Neural cell (in vitro differentiated cells): ENCODE data around the gene DCC. TPM values are rescaled to one million over a fixed set of nuclear protein-coding genes. Genes with fewer than 3 reads are reported as not detected.

Experiments used
- H2AFZ ChIP-seq: fragments of 200-600, 300-800 bp; sonication (generic), shearing (Covaris generic); 2 replicates; pipeline ENCODE4 v1.6.0; 2014; ENCODE audit warnings: low read depth, mild to moderate bottlenecking, antibody characterized with exemption, low read length, moderate library complexity
- H3F3A ChIP-seq: fragments of 200-600 bp; shearing (Covaris generic); 2 replicates; pipeline ENCODE4 v1.6.1; 2016; ENCODE audit warnings: mild to moderate bottlenecking, moderate library complexity, mixed read lengths, antibody characterized with exemption, low read length; ENCODE audit not compliant: insufficient read depth, poor library complexity, severe bottlenecking
- H3K27ac ChIP-seq: fragments of 200-600, 300-800 bp; sonication (generic), shearing (Covaris generic); 2 replicates; pipeline ENCODE4 v1.5.1; 2014; ENCODE audit warnings: mild to moderate bottlenecking, low read length, moderate library complexity
- H3K27me3 ChIP-seq: fragments of 300-800, 200-600 bp; sonication (generic), shearing (Covaris generic); 2 replicates; pipeline ENCODE4 v1.6.0; 2014; ENCODE audit warnings: mild to moderate bottlenecking, low read depth, low read length, moderate library complexity; ENCODE audit not compliant: insufficient read depth
- H3K36me3 ChIP-seq: fragments of 300-800, 200-600 bp; sonication (generic), shearing (Covaris generic); 2 replicates; pipeline ENCODE4 v1.5.1; 2014; ENCODE audit warnings: mild to moderate bottlenecking, antibody characterized with exemption, low read length, moderate library complexity; ENCODE audit not compliant: insufficient read depth
- H3K4me2 ChIP-seq: fragments of 300-800, 200-600 bp; sonication (generic), shearing (Covaris generic); 2 replicates; pipeline ENCODE4 v1.6.0; 2014; ENCODE audit warnings: mild to moderate bottlenecking, low read length
- H3K4me3 ChIP-seq: fragments of 300-800, 200-600 bp; sonication (generic), shearing (Covaris generic); 2 replicates; pipeline ENCODE4 v1.5.1; 2014; ENCODE audit warnings: mild to moderate bottlenecking, low read length, moderate library complexity
- H3K79me2 ChIP-seq: fragments of 200-600 bp; shearing (Covaris generic); replicated peaks from 2 replicates; pipeline ENCODE4 v1.6.0; 2014; ENCODE audit warnings: mild to moderate bottlenecking, low read length, moderate library complexity; ENCODE audit not compliant: insufficient read depth
- H3K9ac ChIP-seq: fragments of 300-800, 200-600 bp; sonication (generic), shearing (Covaris generic); 2 replicates; pipeline ENCODE4 v1.6.1; 2016; ENCODE audit warnings: mild to moderate bottlenecking, low read length, mixed read lengths
- H3K9me2 ChIP-seq: fragments of 200-600 bp; shearing (Covaris generic); 2 replicates; pipeline ENCODE4 v1.6.1; 2016; ENCODE audit warnings: mild to moderate bottlenecking, low read length, mixed read lengths; ENCODE audit not compliant: insufficient read depth
- H3K9me3 ChIP-seq: fragments of 200-600, 300-800 bp; sonication (generic), shearing (Covaris generic); 2 replicates; pipeline ENCODE4 v1.6.1; 2016; ENCODE audit warnings: mild to moderate bottlenecking, mixed run types, low read length, moderate library complexity, mixed read lengths
- H4K20me1 ChIP-seq: fragments of 200-600 bp; shearing (Covaris generic); 2 replicates; pipeline ENCODE4 v1.6.1; 2016; ENCODE audit warnings: mild to moderate bottlenecking, mixed run types; ENCODE audit not compliant: insufficient read depth
- EP300 ChIP-seq: fragments of 450-650 bp; conservative IDR thresholded peaks from 2 replicates; pipeline ENCODE4 v1.6.1; 2014; ENCODE audit warnings: antibody characterized with exemption, mild to moderate bottlenecking, moderate library complexity; ENCODE audit not compliant: poor library complexity, severe bottlenecking
- EZH2 ChIP-seq: fragments of 200-600, 300-800 bp; shearing (Covaris generic), sonication (generic); IDR thresholded peaks from 2 replicates; pipeline ENCODE4 v1.6.1; 2014; ENCODE audit warnings: antibody characterized with exemption, low read length, borderline replicate concordance, mild to moderate bottlenecking; ENCODE audit not compliant: insufficient read depth, poor library complexity, severe bottlenecking
- MXI1 ChIP-seq: fragments of 450-650 bp; conservative IDR thresholded peaks from 2 replicates; pipeline ENCODE4 v1.6.1; 2014; ENCODE audit warnings: antibody characterized with exemption, mild to moderate bottlenecking; ENCODE audit not compliant: poor library complexity, severe bottlenecking
- POLR2AphosphoS5 ChIP-seq: IDR thresholded peaks from 2 replicates; pipeline ENCODE4 v1.6.1; 2012
- RAD21 ChIP-seq: fragments of 450-650 bp; conservative IDR thresholded peaks from 2 replicates; pipeline ENCODE4 v1.6.1; 2014; ENCODE audit warnings: antibody characterized with exemption, mild to moderate bottlenecking, moderate library complexity
- SMC3 ChIP-seq: fragments of 450-650 bp; conservative IDR thresholded peaks from 2 replicates; pipeline ENCODE4 v1.6.1; 2014; ENCODE audit warnings: antibody characterized with exemption, mild to moderate bottlenecking, moderate library complexity; ENCODE audit not compliant: poor library complexity
- TAF1 ChIP-seq: IDR thresholded peaks from 2 replicates; pipeline ENCODE4 v1.6.1; 2012; ENCODE audit warnings: low read depth
- polyA plus RNA-seq: library from polyadenylated mRNA; depleted of rRNA; stranded (reverse); fragments of >200 nt; gene quantifications from 2 replicates; pipeline ENCODE4 v1.2.3, GENCODE V29; 2014
- TF ChIP-seq, protein P1 (sequence below): fragments of 450-650 bp; IDR thresholded peaks from 2 replicates; pipeline ENCODE4 v1.5.1; 2014; ENCODE audit warnings: antibody characterized with exemption, mild to moderate bottlenecking, moderate library complexity; ENCODE audit not compliant: poor library complexity, severe bottlenecking
- TF ChIP-seq, protein P2 (sequence below): IDR thresholded peaks from 2 replicates; pipeline ENCODE4 v1.6.1; 2012; ENCODE audit warnings: borderline replicate concordance

DCC gene
- polyA plus RNA-seq, 1 donor from 2014 or later: 40.7 TPM

DNA sequence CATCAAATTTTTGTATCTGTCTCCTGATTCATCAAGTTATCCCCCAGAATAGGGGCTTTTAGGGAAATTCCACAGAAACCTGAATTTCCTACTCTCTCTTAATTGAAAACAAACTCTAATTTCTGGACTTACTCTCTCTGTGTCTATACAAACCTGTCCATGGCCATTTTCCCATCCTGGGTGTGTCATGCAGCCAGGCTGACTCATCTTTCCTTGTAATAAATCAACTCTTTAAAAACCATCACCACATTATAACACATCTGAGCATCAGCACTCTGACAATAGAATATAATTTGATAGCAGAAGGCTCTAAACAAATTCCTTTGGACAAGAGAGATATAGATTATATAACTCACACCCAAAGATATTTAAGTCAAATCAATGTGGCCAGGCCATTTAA lies 610.2 kb downstream of the DCC start:
- Histone ChIP-seq H3K9ac (no peak overlapping the region), H3K4me2 (no peak overlapping the region), H3K4me3 (no peak overlapping the region), H3K9me3 (no peaks in the 10 kb centered on the region), H3K27ac (no peak overlapping the region), H2AFZ (no peak overlapping the region), H3K27me3 (no peaks in the 10 kb centered on the region), H3F3A (no peaks in the 10 kb centered on the region), H3K36me3 (no peaks in the 10 kb centered on the region), H4K20me1 (no peaks in the 10 kb centered on the region), H3K9me2 (no peaks in the 10 kb centered on the region), H3K79me2 (no peaks in the 10 kb centered on the region)
- TF ChIP-seq EZH2 (no peak), MXI1 (no peak), EP300 (no peak), SMC3 (no peak), POLR2AphosphoS5 (no peak), RAD21 (no peak), TAF1 (no peak)
- TF ChIP-seq, protein P1, sequence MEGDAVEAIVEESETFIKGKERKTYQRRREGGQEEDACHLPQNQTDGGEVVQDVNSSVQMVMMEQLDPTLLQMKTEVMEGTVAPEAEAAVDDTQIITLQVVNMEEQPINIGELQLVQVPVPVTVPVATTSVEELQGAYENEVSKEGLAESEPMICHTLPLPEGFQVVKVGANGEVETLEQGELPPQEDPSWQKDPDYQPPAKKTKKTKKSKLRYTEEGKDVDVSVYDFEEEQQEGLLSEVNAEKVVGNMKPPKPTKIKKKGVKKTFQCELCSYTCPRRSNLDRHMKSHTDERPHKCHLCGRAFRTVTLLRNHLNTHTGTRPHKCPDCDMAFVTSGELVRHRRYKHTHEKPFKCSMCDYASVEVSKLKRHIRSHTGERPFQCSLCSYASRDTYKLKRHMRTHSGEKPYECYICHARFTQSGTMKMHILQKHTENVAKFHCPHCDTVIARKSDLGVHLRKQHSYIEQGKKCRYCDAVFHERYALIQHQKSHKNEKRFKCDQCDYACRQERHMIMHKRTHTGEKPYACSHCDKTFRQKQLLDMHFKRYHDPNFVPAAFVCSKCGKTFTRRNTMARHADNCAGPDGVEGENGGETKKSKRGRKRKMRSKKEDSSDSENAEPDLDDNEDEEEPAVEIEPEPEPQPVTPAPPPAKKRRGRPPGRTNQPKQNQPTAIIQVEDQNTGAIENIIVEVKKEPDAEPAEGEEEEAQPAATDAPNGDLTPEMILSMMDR: no peak
- TF ChIP-seq, protein P2, sequence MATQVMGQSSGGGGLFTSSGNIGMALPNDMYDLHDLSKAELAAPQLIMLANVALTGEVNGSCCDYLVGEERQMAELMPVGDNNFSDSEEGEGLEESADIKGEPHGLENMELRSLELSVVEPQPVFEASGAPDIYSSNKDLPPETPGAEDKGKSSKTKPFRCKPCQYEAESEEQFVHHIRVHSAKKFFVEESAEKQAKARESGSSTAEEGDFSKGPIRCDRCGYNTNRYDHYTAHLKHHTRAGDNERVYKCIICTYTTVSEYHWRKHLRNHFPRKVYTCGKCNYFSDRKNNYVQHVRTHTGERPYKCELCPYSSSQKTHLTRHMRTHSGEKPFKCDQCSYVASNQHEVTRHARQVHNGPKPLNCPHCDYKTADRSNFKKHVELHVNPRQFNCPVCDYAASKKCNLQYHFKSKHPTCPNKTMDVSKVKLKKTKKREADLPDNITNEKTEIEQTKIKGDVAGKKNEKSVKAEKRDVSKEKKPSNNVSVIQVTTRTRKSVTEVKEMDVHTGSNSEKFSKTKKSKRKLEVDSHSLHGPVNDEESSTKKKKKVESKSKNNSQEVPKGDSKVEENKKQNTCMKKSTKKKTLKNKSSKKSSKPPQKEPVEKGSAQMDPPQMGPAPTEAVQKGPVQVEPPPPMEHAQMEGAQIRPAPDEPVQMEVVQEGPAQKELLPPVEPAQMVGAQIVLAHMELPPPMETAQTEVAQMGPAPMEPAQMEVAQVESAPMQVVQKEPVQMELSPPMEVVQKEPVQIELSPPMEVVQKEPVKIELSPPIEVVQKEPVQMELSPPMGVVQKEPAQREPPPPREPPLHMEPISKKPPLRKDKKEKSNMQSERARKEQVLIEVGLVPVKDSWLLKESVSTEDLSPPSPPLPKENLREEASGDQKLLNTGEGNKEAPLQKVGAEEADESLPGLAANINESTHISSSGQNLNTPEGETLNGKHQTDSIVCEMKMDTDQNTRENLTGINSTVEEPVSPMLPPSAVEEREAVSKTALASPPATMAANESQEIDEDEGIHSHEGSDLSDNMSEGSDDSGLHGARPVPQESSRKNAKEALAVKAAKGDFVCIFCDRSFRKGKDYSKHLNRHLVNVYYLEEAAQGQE: no peak

DNA sequence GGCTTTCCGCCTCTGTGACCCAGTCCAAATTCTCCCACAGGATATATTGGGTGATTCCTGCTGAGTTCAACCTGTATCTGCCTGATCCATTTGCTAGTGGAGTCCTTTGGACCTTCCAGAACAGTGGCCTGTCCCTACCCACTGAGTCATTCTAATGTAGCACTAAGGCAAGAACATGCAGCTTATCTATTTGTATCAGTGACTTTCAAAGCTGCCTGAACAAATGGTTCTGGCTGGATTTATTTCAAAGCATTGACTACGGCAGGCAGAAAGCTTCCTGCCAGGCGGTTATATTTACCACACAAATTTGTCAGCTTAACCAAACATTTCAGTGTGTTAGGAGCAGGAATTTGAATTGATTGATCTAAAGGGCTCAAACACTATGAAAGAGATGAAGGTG lies 613.4 kb downstream of the DCC start:
- H3K36me3 ChIP-seq: no peaks in the 10 kb centered on the region
- H3K9ac ChIP-seq: no peak overlapping the region
- no peaks in the 10 kb centered on the region for H3K27me3 ChIP-seq
- H3K4me3 ChIP-seq: no peak overlapping the region
- H3K4me2 ChIP-seq: no peak overlapping the region
- no peaks in the 10 kb centered on the region for H3F3A ChIP-seq
- H3K27ac ChIP-seq: no peak overlapping the region
- H3K9me3 ChIP-seq: no peaks in the 10 kb centered on the region
- no peaks in the 10 kb centered on the region for H4K20me1 ChIP-seq
- no peaks in the 10 kb centered on the region for H3K79me2 ChIP-seq
- no peak overlapping the region for H2AFZ ChIP-seq
- TF ChIP-seq, protein P1: no peak
- no peak for TF ChIP-seq EP300
- no peak for TF ChIP-seq MXI1
- TF ChIP-seq, protein P2: no peak
- TF ChIP-seq EZH2: no peak
- TF ChIP-seq SMC3: no peak
- no peaks in the 10 kb centered on the region for H3K9me2 ChIP-seq
